Esophagus squamous epithelium (tissue), 5 donors: Measurements from ENCODE around the gene ICE2. TPM values are rescaled to one million over a fixed set of nuclear protein-coding genes. Genes with fewer than 3 reads are reported as not detected.
"Not testable (repeated sequence)": the region's sequence is repeated elsewhere in the genome, so short reads cannot be mapped to it uniquely, and the experiment has no call there.

Source experiments
- DNase-seq: peaks from one replicate; lab custom pipeline; 2025; lab: John Stamatoyannopoulos, UW
- H3K27ac ChIP-seq, 4 donors: fragments of 200-600 bp; sonication (generic); one replicate each; pipeline ENCODE4 v1.5.1; 2016 to 2019; ENCODE audit warnings: mild to moderate bottlenecking in 1 of 4
- H3K27me3 ChIP-seq, 4 donors: fragments of 200-600 bp; sonication (generic); 1 replicate in 3 of 4; 2 replicates in 1 of 4; pipeline versions ENCODE4 v1.5.1 to v1.6.0; 2017 to 2021; ENCODE audit warnings: antibody characterized with exemption in 1 of 4
- H3K36me3 ChIP-seq, 3 donors: fragments of 200-600 bp; sonication (generic); one replicate each; pipeline ENCODE4 v1.5.1; 2016 to 2019
- H3K4me1 ChIP-seq, 3 donors: fragments of 200-600 bp; sonication (generic); one replicate each; pipeline ENCODE4 v1.5.1; 2017 to 2019
- H3K4me3 ChIP-seq, 4 donors: fragments of 200-600 bp; sonication (generic); 1 replicate in 3 of 4; 2 replicates in 1 of 4; pipeline ENCODE4 v1.5.1; 2016 to 2019; ENCODE audit warnings: mild to moderate bottlenecking in 2 of 4, moderate library complexity in 1 of 4
- H3K9me3 ChIP-seq, 3 donors: fragments of 200-600 bp; sonication (generic); one replicate each; pipeline ENCODE4 v1.5.1; 2016 to 2019
- CTCF ChIP-seq, 6 experiments: fragments of 450-650 bp in 4 of 6; fragments of 200-600 bp in 2 of 6; sonication (generic) in 2 of 6; IDR thresholded peaks; one replicate each; pipeline ENCODE4 v1.5.1; 2016 to 2019; ENCODE audit warnings: antibody characterized with exemption in 6 of 6, mild to moderate bottlenecking in 4 of 6, moderate library complexity in 4 of 6
- POLR2A ChIP-seq, 4 donors: fragments of 450-650 bp; IDR thresholded peaks; one replicate each; pipeline ENCODE4 v1.6.1; 2017; ENCODE audit warnings: antibody characterized with exemption in 4 of 4, mild to moderate bottlenecking in 4 of 4, moderate library complexity in 3 of 4
- WGBS, 2 donors: methylation state at CpG; one replicate each; pipeline ENCODE4 v1.1.5; 2018; 5-methylcytosine and 5-hydroxymethylcytosine counted together
- intact Hi-C: fragments of 100-400 bp; cut with DNase I; formaldehyde crosslinking; loops from one replicate; pipeline ENCODE4 v1.15.0; 2022
- total RNA-seq, 4 donors: library from RNA; depleted of rRNA; stranded (reverse); fragments of >200 nt; gene quantifications; one replicate each; pipeline ENCODE4 v1.1.0, GENCODE V29; 2016
- donor health status: DM: yes; HTN: yes; CAD: no.

Gene ICE2
- total RNA-seq, 4 donors from 2014 or later: 7.0 to 35.9 (median 19.9) TPM

- WGBS, 2 donors: 49 to 66% methylated on average over 7 to 8 of the region's 9 CpGs
- peak overlapping the region; percentile 18 to 83 (median 71) for H3K27ac ChIP-seq
- no peak for DNase-seq
- no peaks in the 10 kb centered on the region for H3K27me3 ChIP-seq
- no peak overlapping the region for H3K4me3 ChIP-seq
- peaks cover 7 to 36% (median 21%) of the 10 kb centered on the region in 3 donors for H3K4me1 ChIP-seq
- no peaks in the 10 kb centered on the region for H3K36me3 ChIP-seq
- TF ChIP-seq CTCF (IDR thresholded peaks at IDR 0.05) (no peak), POLR2A (IDR thresholded peaks at IDR 0.05) (no peak)
- intact Hi-C loops: no loop called here
- no peaks in the 10 kb centered on the region for H3K9me3 ChIP-seq
Measured at GRCh38 chr15:60413231-60413824, 65.6 kb downstream of the ICE2 start.

GRCh38 chr15:60412807-60413206 is 66.1 kb downstream of the ICE2 start:
- DNase-seq, H3K9me3 ChIP-seq, H3K4me3 ChIP-seq, H3K36me3 ChIP-seq, H3K27me3 ChIP-seq, intact Hi-C loops: not testable (repeated sequence)
- WGBS, 2 donors: 93 to 95% methylated on average over 21 of the region's 21 CpGs
- H3K4me1 ChIP-seq: peaks cover 9 to 41% (median 26%) of the 10 kb centered on the region in 3 donors
- peak overlapping the region; percentile 18 to 83 (median 71) for H3K27ac ChIP-seq

DNA sequence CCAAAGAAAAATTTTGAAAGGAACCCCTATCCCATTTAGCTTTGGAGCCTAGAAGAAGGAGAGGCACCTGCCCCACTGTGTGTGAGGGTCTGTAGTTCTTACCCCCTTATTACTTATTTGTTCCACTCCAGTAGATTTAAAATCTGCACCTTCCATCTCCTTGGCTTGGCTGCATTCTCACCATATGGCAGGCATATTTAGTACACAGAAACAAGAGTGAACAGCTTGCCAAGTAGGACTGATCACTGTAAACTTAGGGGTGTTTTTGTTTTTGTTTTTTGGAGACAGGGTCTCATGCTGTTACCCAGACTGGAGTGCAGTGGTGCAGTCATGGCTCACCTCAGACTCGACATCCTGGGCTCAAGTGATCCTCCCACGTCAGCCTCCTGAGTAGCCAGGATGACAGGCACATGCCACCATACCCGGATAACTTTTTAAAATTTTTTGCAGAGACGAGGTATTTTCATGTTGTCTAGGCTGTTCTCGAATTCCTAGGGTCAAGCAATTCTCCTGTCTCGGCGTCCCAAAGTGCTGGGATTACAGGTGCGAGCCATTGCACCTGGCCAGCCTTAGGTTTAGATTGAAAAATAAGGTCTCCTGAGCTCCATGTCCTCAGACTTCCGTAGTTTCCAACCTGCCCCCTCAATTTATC is 67.0 kb downstream of the ICE2 start:
- DNase-seq: no peak
- Histone ChIP-seq H3K36me3 (no peaks in the 10 kb centered on the region), H3K27ac (no peak overlapping the region), H3K27me3 (no peaks in the 10 kb centered on the region), H3K4me3 (no peak overlapping the region), H3K9me3 (no peaks in the 10 kb centered on the region), H3K4me1 (peaks cover 12 to 50% (median 30%) of the 10 kb centered on the region in 3 donors)
- intact Hi-C loops: no loop called here
- 83 to 86% methylated on average over 8 to 9 of the region's 9 CpGs for WGBS, 2 donors
- TF ChIP-seq POLR2A (IDR thresholded peaks at IDR 0.05) (no peak), CTCF (IDR thresholded peaks at IDR 0.05) (no peak)

DNA sequence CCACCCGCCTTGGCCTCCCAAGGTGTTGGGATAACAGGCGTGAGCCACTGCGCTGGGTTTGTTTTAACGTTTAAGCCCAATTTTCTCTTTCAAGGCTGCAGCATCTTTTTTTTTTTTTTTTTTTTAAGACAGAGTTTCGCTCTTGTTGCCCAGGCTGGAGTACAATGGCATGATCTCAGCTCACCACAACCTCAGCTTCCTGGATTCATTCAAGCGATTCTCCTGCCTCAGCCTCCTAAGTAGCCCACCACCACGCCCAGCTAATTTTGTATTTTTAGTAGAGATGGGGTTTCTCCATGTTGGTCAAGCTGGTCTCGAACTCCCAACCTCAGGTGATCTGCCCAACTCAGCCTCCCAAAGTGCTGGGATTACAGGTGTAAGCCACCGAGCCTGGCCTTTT is 68.6 kb downstream of the ICE2 start:
- H3K4me3 ChIP-seq, intact Hi-C loops, H3K9me3 ChIP-seq, H3K27ac ChIP-seq, H3K36me3 ChIP-seq, DNase-seq, H3K27me3 ChIP-seq: not testable (repeated sequence)
- H3K4me1 ChIP-seq: peaks cover 12 to 55% (median 30%) of the 10 kb centered on the region in 3 donors
- WGBS, 2 donors: 89 to 96% methylated on average over 7 to 9 of the region's 9 CpGs

GRCh38 chr15:60408463-60408981 is 70.4 kb downstream of the ICE2 start:
- no peak for DNase-seq
- peak overlapping the region; percentile 78 to 85 (median 81) for H3K27ac ChIP-seq
- TF ChIP-seq CTCF (IDR thresholded peaks at IDR 0.05) (no peak), POLR2A (IDR thresholded peaks at IDR 0.05) (no peak)

DNA sequence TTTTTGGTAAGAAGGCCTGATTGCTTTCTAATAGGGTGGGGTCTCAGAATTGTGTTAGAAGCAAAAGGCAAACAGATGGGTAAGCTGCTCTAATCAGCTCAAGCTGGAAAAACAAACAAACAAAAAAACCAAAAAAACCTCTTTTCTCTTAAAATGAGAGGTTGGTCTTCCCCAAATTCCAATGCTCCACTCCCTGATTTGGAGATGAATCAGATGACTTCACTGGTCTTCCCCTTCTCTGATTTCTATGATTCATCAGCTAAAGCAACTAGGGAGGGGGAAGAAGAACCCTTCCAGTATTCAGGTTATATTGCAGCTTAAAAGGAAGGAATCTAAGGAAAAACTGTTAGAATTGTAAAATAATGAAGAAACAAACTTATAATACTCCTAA is 71.5 kb downstream of the ICE2 start:
- H3K27me3 ChIP-seq: no peaks in the 10 kb centered on the region
- peak overlapping the region in 2 of 4 donors; percentile 78 to 84 for H3K27ac ChIP-seq
- peaks cover 5 to 38% (median 16%) of the 10 kb centered on the region in 3 donors for H3K4me1 ChIP-seq
- H3K36me3 ChIP-seq: no peaks in the 10 kb centered on the region
- no peak for TF ChIP-seq CTCF (IDR thresholded peaks at IDR 0.05)
- TF ChIP-seq POLR2A (IDR thresholded peaks at IDR 0.05): no peak
- DNase-seq: no peak
- no peaks in the 10 kb centered on the region for H3K9me3 ChIP-seq
- intact Hi-C loops: no loop called here
- no peak overlapping the region for H3K4me3 ChIP-seq

More at GRCh38 chr15:60408463-60408981, 70.4 kb downstream of the ICE2 start:
- no peaks in the 10 kb centered on the region for H3K27me3 ChIP-seq
- H3K36me3 ChIP-seq: no peaks in the 10 kb centered on the region
- no peak overlapping the region for H3K4me3 ChIP-seq
- peaks cover 12 to 44% (median 19%) of the 10 kb centered on the region in 3 donors for H3K4me1 ChIP-seq
- intact Hi-C loops: no loop called here
- no peaks in the 10 kb centered on the region for H3K9me3 ChIP-seq
